Brain pericyte (primary cell): Measurements from ENCODE around the gene FAM20C.

Experiments
- DNase-seq: peaks from one replicate; pipeline ENCODE4 v3.0.0-alpha.2; 2012; ENCODE audit warnings: low read depth, low spot score

FAM20C gene

GRCh38 chr7:270351-270983, 78.1 kb downstream of the FAM20C start:
- no peak for DNase-seq

- DNase-seq, result peak; percentile 34
Measured at GRCh38 chr7:271266-272107, 79.1 kb downstream of the FAM20C start.

GRCh38 chr7:272108-272615, 79.8 kb downstream of the FAM20C start:
- DNase-seq, result no peak

GRCh38 chr7:272631-273030, 80.3 kb downstream of the FAM20C start:
- DNase-seq, result no peak

- DNase-seq, result no peak
Measured at GRCh38 chr7:273327-273726, 81.0 kb downstream of the FAM20C start.

- DNase-seq, result no peak
Measured at GRCh38 chr7:274266-274665, 81.9 kb downstream of the FAM20C start.

GRCh38 chr7:276230-276835, 84.0 kb downstream of the FAM20C start:
- no peak for DNase-seq

- no peak for DNase-seq
Measured at GRCh38 chr7:277228-277627, 84.9 kb downstream of the FAM20C start.

GRCh38 chr7:278081-278480, 85.7 kb downstream of the FAM20C start:
- DNase-seq, result no peak

GRCh38 chr7:279821-280220, 87.5 kb downstream of the FAM20C start:
- no peak for DNase-seq

GRCh38 chr7:280461-280860, 88.1 kb downstream of the FAM20C start:
- no peak for DNase-seq

- no peak for DNase-seq
Measured at GRCh38 chr7:281637-282036, 89.3 kb downstream of the FAM20C start.

GRCh38 chr7:282621-283020, 90.2 kb downstream of the FAM20C start:
- no peak for DNase-seq

- DNase-seq, result no peak
Measured at GRCh38 chr7:284762-285722, 92.7 kb downstream of the FAM20C start.

- DNase-seq, result no peak
Measured at GRCh38 chr7:285731-286130, 93.4 kb downstream of the FAM20C start.

- no peak for DNase-seq
Measured at GRCh38 chr7:286266-286665, 93.9 kb downstream of the FAM20C start.

GRCh38 chr7:288671-289101, 96.3 kb downstream of the FAM20C start:
- DNase-seq, result no peak

GRCh38 chr7:289209-289755, 96.9 kb downstream of the FAM20C start:
- no peak for DNase-seq

GRCh38 chr7:289756-290553, 97.6 kb downstream of the FAM20C start, which contains the start of gene FOXL3:
TSS of gene FOXL3 (plus strand) at chr7:290170. CDS start at chr7:290170, 0 bp downstream.
- DNase-seq, result no peak
